ENCODE data around the gene FARP2.

FARP2 gene

GRCh38 chr2:241540771-241541561 lies 184.9 kb downstream of the FARP2 start:
- peak; percentile 56 for ATAC-seq
- TF ChIP-seq ZFP30 (CRISPR knock-in tag; IDR thresholded peaks at IDR 0.05) (no peak), CSRNP3 (CRISPR knock-in tag; IDR thresholded peaks at IDR 0.05) (no peak), ISL1 (CRISPR knock-in tag; IDR thresholded peaks at IDR 0.05) (no peak), ARNTL (CRISPR knock-in tag; IDR thresholded peaks at IDR 0.05; ENCODE audit: borderline replicate concordance, low read depth) (no peak), SNAI2 (CRISPR knock-in tag; IDR thresholded peaks at IDR 0.05) (no peak), GLIS3 (CRISPR knock-in tag; IDR thresholded peaks at IDR 0.05) (no peak), ZFP3 (CRISPR knock-in tag; IDR thresholded peaks at IDR 0.05) (no peak), ZNF8 (CRISPR knock-in tag; IDR thresholded peaks at IDR 0.05) (no peak), PATZ1 (CRISPR knock-in tag; IDR thresholded peaks at IDR 0.05; ENCODE audit: borderline replicate concordance) (no peak)

- TF ChIP-seq ZNF70 (CRISPR knock-in tag; IDR thresholded peaks at IDR 0.05), result no peak
- ATAC-seq, result peak; percentile 65
Observed at GRCh38 chr2:241541564-241542277, 185.6 kb downstream of the FARP2 start.

- no peak for TF ChIP-seq ZNF8 (CRISPR knock-in tag; IDR thresholded peaks at IDR 0.05)
- no peak for TF ChIP-seq CREB5 (CRISPR knock-in tag; IDR thresholded peaks at IDR 0.05; ENCODE audit: low read depth)
- TF ChIP-seq ESRRG (CRISPR knock-in tag; IDR thresholded peaks at IDR 0.05), result no peak
- TF ChIP-seq BACH2 (CRISPR knock-in tag; IDR thresholded peaks at IDR 0.05; ENCODE audit: borderline replicate concordance), result no peak
- no peak for TF ChIP-seq GLIS3 (CRISPR knock-in tag; IDR thresholded peaks at IDR 0.05)
- no peak for TF ChIP-seq ZFP3 (CRISPR knock-in tag; IDR thresholded peaks at IDR 0.05)
- TF ChIP-seq ZNF70 (CRISPR knock-in tag; IDR thresholded peaks at IDR 0.05), result no peak
- TF ChIP-seq CSDC2 (CRISPR knock-in tag; IDR thresholded peaks at IDR 0.05), result no peak
- TF ChIP-seq CSRNP3 (CRISPR knock-in tag; IDR thresholded peaks at IDR 0.05), result no peak
- ATAC-seq, result peak; percentile 31
Observed at GRCh38 chr2:241542278-241542605, 186.2 kb downstream of the FARP2 start.
